Esophagus squamous epithelium (tissue), 4 donors: ENCODE measurements around the gene LRRC32.

Source experiments
- CTCF ChIP-seq, 6 experiments: fragments of 450-650 bp in 4 of 6; fragments of 200-600 bp in 2 of 6; sonication (generic) in 2 of 6; IDR thresholded peaks; one replicate each; pipeline ENCODE4 v1.5.1; 2016 to 2019; ENCODE audit warnings: antibody characterized with exemption in 6 of 6, mild to moderate bottlenecking in 4 of 6, moderate library complexity in 4 of 6
- POLR2A ChIP-seq, 4 donors: fragments of 450-650 bp; IDR thresholded peaks; one replicate each; pipeline ENCODE4 v1.6.1; 2017; ENCODE audit warnings: antibody characterized with exemption in 4 of 4, mild to moderate bottlenecking in 4 of 4, moderate library complexity in 3 of 4

GRCh38 chr11:76637491-76638269 is 32.9 kb downstream of the LRRC32 start:
- TF ChIP-seq CTCF (IDR thresholded peaks at IDR 0.05) (no peak), POLR2A (IDR thresholded peaks at IDR 0.05) (no peak)
